HEK293 (cell line): ENCODE results near the gene BCL11B.

Experiments
- CTCF ChIA-PET: fragments of 350-600 bp; formaldehyde crosslinking; extraction: SDS; loops from one replicate; lab custom pipeline; 2021; ENCODE audit warnings: antibody characterized with exemption; lab: Yijun Ruan, JAX
- POLR2A ChIA-PET: fragments of 300-600 bp; formaldehyde crosslinking; extraction: SDS; loops from one replicate; lab custom pipeline; 2020; ENCODE audit warnings: antibody characterized with exemption, inconsistent platforms; lab: Yijun Ruan, JAX
- H3K27ac ChIP-seq: fragments of 200-500 bp; sonication (Bioruptor generic); 2 replicates; pipeline ENCODE4 v1.5.1; 2014; ENCODE audit warnings: low read depth, low read length, control low read depth, inconsistent platforms; ENCODE audit errors: extremely low read depth
- H3K36me3 ChIP-seq, 2 experiments: fragments of 200-500 bp in 1 of 2; sonication (Bioruptor generic) in 1 of 2; 1 replicate in 1 of 2; 2 replicates in 1 of 2; pipeline ENCODE4 v1.5.1; 2014 to 2017; ENCODE audit warnings: inconsistent platforms in 2 of 2, low read length in 2 of 2; ENCODE audit not compliant: control insufficient read depth in 2 of 2, insufficient read depth in 1 of 2
- H3K4me1 ChIP-seq: fragments of 200-500 bp; sonication (Bioruptor generic); 2 replicates; pipeline ENCODE4 v1.5.1; 2014; ENCODE audit warnings: mild to moderate bottlenecking, low read length, inconsistent platforms; ENCODE audit not compliant: control insufficient read depth, insufficient read depth
- H3K4me3 ChIP-seq: 2 replicates; pipeline ENCODE4 v1.5.1; 2011; ENCODE audit warnings: low read depth, mild to moderate bottlenecking, control low read depth, low read length, moderate library complexity
- H3K9me3 ChIP-seq: fragments of 200-500 bp; sonication (Bioruptor generic); 2 replicates; pipeline ENCODE4 v1.5.1; 2014; ENCODE audit warnings: low read depth, low read length, inconsistent platforms; ENCODE audit not compliant: control insufficient read depth, insufficient read depth
- BCL11A ChIP-seq: fragments of 450-650 bp; formaldehyde crosslinking; IDR thresholded peaks from 2 replicates; pipeline ENCODE4 v1.5.1; 2016; ENCODE audit warnings: low read depth, missing biosample characterization, missing genetic modification characterization
- FEZF1 ChIP-seq: fragments of 450-650 bp; formaldehyde crosslinking; IDR thresholded peaks from 2 replicates; pipeline ENCODE4 v1.5.1; 2016; ENCODE audit warnings: missing biosample characterization, missing genetic modification characterization
- GLIS1 ChIP-seq: fragments of 450-650 bp; formaldehyde crosslinking; IDR thresholded peaks from 2 replicates; pipeline ENCODE4 v1.5.1; 2016; ENCODE audit warnings: missing biosample characterization, missing genetic modification characterization
- GLIS2 ChIP-seq: fragments of 450-650 bp; formaldehyde crosslinking; IDR thresholded peaks from 2 replicates; pipeline ENCODE4 v1.5.1; 2016; ENCODE audit warnings: missing biosample characterization, missing genetic modification characterization
- KLF17 ChIP-seq: fragments of 450-650 bp; formaldehyde crosslinking; IDR thresholded peaks from 2 replicates; pipeline ENCODE4 v1.5.1; 2016; ENCODE audit warnings: missing biosample characterization, missing genetic modification characterization
- OVOL3 ChIP-seq: fragments of 450-650 bp; formaldehyde crosslinking; IDR thresholded peaks from 2 replicates; pipeline ENCODE4 v1.5.1; 2016; ENCODE audit warnings: missing biosample characterization, missing genetic modification characterization
- PATZ1 ChIP-seq: fragments of 450-650 bp; formaldehyde crosslinking; IDR thresholded peaks from 2 replicates; pipeline ENCODE4 v1.5.1; 2016; ENCODE audit warnings: missing biosample characterization, missing genetic modification characterization
- PRDM6 ChIP-seq: fragments of 450-650 bp; formaldehyde crosslinking; IDR thresholded peaks from 2 replicates; pipeline ENCODE4 v1.5.1; 2017; ENCODE audit warnings: missing biosample characterization, missing genetic modification characterization
- ZBTB21 ChIP-seq: fragments of 450-650 bp; formaldehyde crosslinking; IDR thresholded peaks from 2 replicates; pipeline ENCODE4 v1.5.1; 2017; ENCODE audit warnings: missing biosample characterization, missing genetic modification characterization
- ZBTB8A ChIP-seq: fragments of 450-650 bp; formaldehyde crosslinking; IDR thresholded peaks from 2 replicates; pipeline ENCODE4 v1.5.1; 2016; ENCODE audit warnings: missing biosample characterization, missing genetic modification characterization
- ZIC2 ChIP-seq: fragments of 450-650 bp; formaldehyde crosslinking; IDR thresholded peaks from 2 replicates; pipeline ENCODE4 v1.5.1; 2016; ENCODE audit warnings: missing biosample characterization, missing genetic modification characterization
- ZNF155 ChIP-seq: fragments of 450-650 bp; formaldehyde crosslinking; IDR thresholded peaks from 2 replicates; pipeline ENCODE4 v1.5.1; 2016; ENCODE audit warnings: missing biosample characterization, missing genetic modification characterization
- ZNF18 ChIP-seq: fragments of 450-650 bp; formaldehyde crosslinking; IDR thresholded peaks from 2 replicates; pipeline ENCODE4 v1.5.1; 2016; ENCODE audit warnings: missing biosample characterization, missing genetic modification characterization
- ZNF19 ChIP-seq: fragments of 450-650 bp; formaldehyde crosslinking; IDR thresholded peaks from 2 replicates; pipeline ENCODE4; 2016; ENCODE audit warnings: missing biosample characterization, missing genetic modification characterization, low read depth
- ZNF341 ChIP-seq: fragments of 450-650 bp; formaldehyde crosslinking; IDR thresholded peaks from 2 replicates; pipeline ENCODE4; 2016; ENCODE audit warnings: low read depth, missing biosample characterization, missing genetic modification characterization
- ZNF423 ChIP-seq: fragments of 450-650 bp; formaldehyde crosslinking; IDR thresholded peaks from 2 replicates; pipeline ENCODE4 v1.5.1; 2016; ENCODE audit warnings: missing biosample characterization, missing genetic modification characterization
- ZNF610 ChIP-seq: fragments of 450-650 bp; formaldehyde crosslinking; IDR thresholded peaks from 2 replicates; pipeline ENCODE4 v1.5.1; 2016; ENCODE audit warnings: missing biosample characterization, missing genetic modification characterization, borderline replicate concordance
- ZNF626 ChIP-seq: fragments of 450-650 bp; sonication (Bioruptor Pico); formaldehyde crosslinking; IDR thresholded peaks from 2 replicates; pipeline ENCODE4 v1.5.1; 2018; ENCODE audit warnings: missing biosample characterization, missing genetic modification characterization, inconsistent platforms
- ZNF658 ChIP-seq: fragments of 450-650 bp; formaldehyde crosslinking; IDR thresholded peaks from 2 replicates; pipeline ENCODE4; 2016; ENCODE audit warnings: missing biosample characterization, missing genetic modification characterization
- ZSCAN4 ChIP-seq: fragments of 450-650 bp; formaldehyde crosslinking; IDR thresholded peaks from 2 replicates; pipeline ENCODE4 v1.5.1; 2017; ENCODE audit warnings: missing biosample characterization, missing genetic modification characterization

BCL11B gene

GRCh38 chr14:99264691-99265450 lies 7.1 kb downstream of the BCL11B start:
- H3K9me3 ChIP-seq: no peaks in the 10 kb centered on the region
- H3K4me3 ChIP-seq: no peak overlapping the region
- H3K4me1 ChIP-seq: peaks cover 43% of the 10 kb centered on the region
- H3K36me3 ChIP-seq: no peaks in the 10 kb centered on the region
- POLR2A ChIA-PET: interaction anchor here (0.7 kb wide), 1 partner anchor 361 kb away, joined by 7 read pairs; no protein-coding TSS in a partner anchor
- H3K27ac ChIP-seq: no peak overlapping the region
- CTCF ChIA-PET: interaction anchor here (0.6 to 1.5 kb wide), 3 partner anchors 388 to 811 kb away, joined by 3 read pairs; no protein-coding TSS in a partner anchor
- TF ChIP-seq FEZF1 (no peak), ZSCAN4 (tag by site-specific recombination) (no peak), PATZ1 (0 out of 2 replicates have a peak, but pooled peaks have one; percentile 24), BCL11A (tag by site-specific recombination) (no peak)

GRCh38 chr14:99263564-99264330 lies 8.2 kb downstream of the BCL11B start:
- H3K9me3 ChIP-seq: no peaks in the 10 kb centered on the region
- POLR2A ChIA-PET: interaction anchor here (0.7 kb wide), 1 partner anchor 360 kb away, joined by 7 read pairs; no protein-coding TSS in a partner anchor
- CTCF ChIA-PET: no interaction called here
- peaks cover 49% of the 10 kb centered on the region for H3K4me1 ChIP-seq
- peak overlapping the region; percentile 43; the same call in 1 of the 2 replicates for H3K27ac ChIP-seq
- H3K36me3 ChIP-seq: no peaks in the 10 kb centered on the region
- H3K4me3 ChIP-seq: no peak overlapping the region
- TF ChIP-seq ZBTB8A (tag by site-specific recombination) (no peak), ZNF19 (tag by site-specific recombination) (no peak), ZBTB21 (tag by site-specific recombination) (no peak)

- POLR2A ChIA-PET: no interaction called here
- CTCF ChIA-PET: no interaction called here
- H3K27ac ChIP-seq: peak overlapping the region; percentile 43; the same call in 1 of the 2 replicates
- no peak overlapping the region for H3K4me3 ChIP-seq
- H3K9me3 ChIP-seq: no peaks in the 10 kb centered on the region
- TF ChIP-seq ZNF626 (tag by site-specific recombination): no peak
- peak; percentile 92 for TF ChIP-seq GLIS1 (tag by site-specific recombination)
- TF ChIP-seq ZIC2 (tag by site-specific recombination): peak; percentile 88
- no peak for TF ChIP-seq OVOL3 (tag by site-specific recombination)
- no peak for TF ChIP-seq BCL11A (tag by site-specific recombination)
- no peak for TF ChIP-seq ZNF610 (tag by site-specific recombination)
- TF ChIP-seq ZNF155 (tag by site-specific recombination): no peak
- peak; percentile 27; the same call in 1 of the 2 replicates for TF ChIP-seq KLF17
- TF ChIP-seq ZNF341 (tag by site-specific recombination): peak; percentile 93
- TF ChIP-seq ZNF423: peak; percentile 87
- no peak for TF ChIP-seq ZNF658 (tag by site-specific recombination)
- TF ChIP-seq ZNF18 (tag by site-specific recombination): peak; percentile 74
- TF ChIP-seq GLIS2 (tag by site-specific recombination): peak; percentile 59
- TF ChIP-seq ZBTB8A (tag by site-specific recombination): peak; percentile 42; the same call in 1 of the 2 replicates
- TF ChIP-seq PRDM6: no peak
- H3K4me1 ChIP-seq: peaks cover 54% of the 10 kb centered on the region
- H3K36me3 ChIP-seq: no peaks in the 10 kb centered on the region
Observed at GRCh38 chr14:99262977-99263448, 9.0 kb downstream of the BCL11B start.
